Skeletal muscle cell (primary cell): Measurements from ENCODE around the gene TXLNB.
A peak's percentile ranks its signal among the peaks of the same experiment; 100 is the strongest.
"Not testable (repeated sequence)": the region's sequence is repeated elsewhere in the genome, so short reads cannot be mapped to it uniquely, and the experiment has no call there.

Experiments used
- DNase-seq: peaks from one replicate; pipeline ENCODE4 v3.0.0-alpha.2; 2010; ENCODE audit warnings: low read depth
- H3K4me3 ChIP-seq: 2 replicates; pipeline ENCODE4 v1.5.1; 2011; ENCODE audit warnings: low read depth, mild to moderate bottlenecking, control low read depth, low read length, moderate library complexity

Gene TXLNB

GRCh38 chr6:139313784-139314545, 22.2 kb upstream of the TXLNB start:
- no peak for DNase-seq
- no peak overlapping the region for H3K4me3 ChIP-seq

DNA sequence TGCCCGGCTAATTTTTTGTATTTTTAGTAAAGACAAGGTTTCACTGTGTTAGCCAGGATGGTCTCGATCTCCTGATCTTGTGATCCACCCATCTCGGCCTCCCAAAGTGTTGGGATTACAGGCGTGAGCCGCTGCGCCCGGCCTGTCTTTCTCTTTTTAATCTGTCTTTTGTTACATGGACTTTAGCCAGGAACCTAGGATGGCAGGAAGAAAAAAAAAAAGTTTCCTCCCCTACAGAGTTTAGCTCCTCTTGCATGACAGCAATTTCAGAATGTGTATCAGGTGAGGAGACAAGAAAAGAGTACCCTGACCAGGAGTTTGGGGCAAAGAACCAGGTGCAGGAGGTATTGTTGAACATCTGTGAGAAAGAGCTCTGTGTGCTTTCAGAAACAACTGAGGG, 21.4 kb upstream of the TXLNB start:
- DNase-seq = no peak

DNA sequence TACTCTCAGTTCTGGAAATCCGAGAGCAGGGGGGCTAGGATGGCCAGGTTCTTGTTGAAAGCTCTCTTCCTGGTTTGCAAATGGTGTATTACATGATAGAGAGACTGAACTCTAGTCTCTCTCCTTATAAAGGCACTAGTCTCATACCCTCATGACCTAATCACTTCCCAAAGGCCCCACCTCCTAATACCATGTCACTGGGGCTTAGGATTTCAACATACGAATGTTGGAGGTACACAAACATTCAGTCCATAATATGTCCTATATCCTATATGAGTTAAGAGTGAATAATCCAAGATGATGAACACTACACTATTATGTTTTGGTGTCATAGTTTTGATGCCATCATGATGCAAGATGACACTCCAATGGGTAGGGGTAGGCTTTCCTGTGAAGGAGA, 20.0 kb upstream of the TXLNB start:
- no peak overlapping the region for H3K4me3 ChIP-seq
- peak; percentile 74 for DNase-seq

More for the DNA sequence above, 21.4 kb upstream of the TXLNB start:
- H3K4me3 ChIP-seq = no peak overlapping the region

GRCh38 chr6:139308936-139309603, 17.3 kb upstream of the TXLNB start:
- DNase-seq = peak; percentile 70

DNA sequence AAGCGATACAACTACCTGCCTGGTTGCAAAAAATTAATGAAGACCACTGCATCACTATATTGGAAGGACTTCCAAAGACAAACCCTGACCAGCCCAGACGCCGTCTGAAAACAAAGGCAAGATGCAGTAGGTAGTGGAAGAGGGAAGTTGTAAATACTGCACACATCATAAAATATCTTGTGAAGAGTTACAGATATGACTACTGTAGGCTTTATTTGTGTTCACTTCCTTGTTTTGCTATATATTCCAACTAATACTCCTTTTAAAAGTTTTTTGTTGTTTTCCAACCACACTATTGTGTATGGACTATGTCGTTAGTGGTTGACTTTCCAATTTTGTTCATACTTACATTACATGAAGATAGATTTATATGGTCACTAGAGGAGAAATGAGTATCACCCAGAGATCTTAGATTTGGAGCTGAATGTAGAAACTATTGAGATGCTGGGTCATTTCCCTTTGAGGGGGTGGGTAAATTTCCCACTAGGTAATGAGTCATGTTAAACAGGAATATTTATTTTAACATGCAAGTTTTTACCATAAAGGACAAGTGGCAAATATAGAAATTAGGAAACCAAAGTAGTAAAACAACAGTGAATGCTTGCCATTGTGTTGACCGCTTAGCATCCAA, 16.6 kb upstream of the TXLNB start:
- DNase-seq = peak; percentile 22
- H3K4me3 ChIP-seq = no peak overlapping the region

More at GRCh38 chr6:139308936-139309603, 17.3 kb upstream of the TXLNB start:
- H3K4me3 ChIP-seq = no peak overlapping the region

GRCh38 chr6:139306291-139306981, 14.6 kb upstream of the TXLNB start:
- DNase-seq = no peak
- no peak overlapping the region for H3K4me3 ChIP-seq

DNA sequence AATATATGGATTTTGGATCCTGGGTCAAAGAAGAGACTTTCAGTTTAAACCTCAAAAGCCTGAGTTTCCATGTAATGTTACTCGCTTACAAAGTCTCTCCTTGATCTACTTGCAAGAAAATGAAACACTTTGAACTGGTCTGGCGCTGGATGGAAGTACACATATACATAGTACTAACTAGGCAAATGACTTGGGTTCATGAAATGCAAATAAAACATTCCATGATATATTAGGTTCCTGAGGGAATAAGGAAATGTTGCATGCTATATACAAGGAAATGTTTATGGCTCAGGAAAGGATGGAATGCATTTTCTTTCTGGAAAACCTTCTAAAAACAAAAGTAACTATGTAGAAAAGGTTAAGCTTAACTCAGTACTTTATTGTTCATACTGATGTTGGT, 11.4 kb upstream of the TXLNB start:
- no peak for DNase-seq
- no peak overlapping the region for H3K4me3 ChIP-seq

DNA sequence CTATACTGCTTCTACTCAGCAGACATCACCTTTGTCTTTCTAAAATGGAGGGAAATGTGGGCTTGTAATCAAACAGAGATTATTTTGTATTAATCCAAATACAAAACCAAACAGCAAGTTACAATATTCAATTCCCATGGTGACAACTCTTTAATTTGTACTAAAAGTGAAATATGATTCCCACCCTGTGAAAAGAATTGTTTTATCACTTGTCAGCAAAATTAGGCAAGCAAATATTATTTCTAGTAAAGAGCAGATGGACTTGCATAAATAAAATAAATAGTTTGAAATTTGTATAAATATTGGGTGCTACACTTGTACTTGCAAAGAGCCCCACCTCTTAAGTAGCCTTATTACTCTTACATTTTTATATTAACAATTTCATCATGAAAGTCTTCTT, 6.1 kb upstream of the TXLNB start:
- DNase-seq = no peak
- H3K4me3 ChIP-seq = no peak overlapping the region

DNA sequence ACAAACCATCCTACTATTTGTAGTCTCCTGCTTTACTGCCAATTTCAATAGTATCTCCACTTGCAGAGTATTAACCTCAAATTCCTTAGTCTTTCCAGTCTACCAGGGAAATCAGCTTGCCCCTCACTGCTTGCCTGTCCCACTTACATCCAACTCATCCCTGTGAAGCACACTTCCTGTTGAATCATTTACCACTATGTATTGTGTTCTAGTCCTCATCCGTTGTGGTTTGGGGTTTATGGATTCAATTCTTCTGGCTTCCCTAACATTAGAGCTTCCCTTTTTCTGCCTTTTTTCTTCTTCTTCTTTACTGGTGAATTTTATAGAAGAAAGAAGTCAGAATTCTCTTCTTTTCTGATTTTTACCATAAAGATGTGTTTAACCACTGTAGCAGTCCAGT, 5.1 kb upstream of the TXLNB start:
- DNase-seq = peak; percentile 66
- no peak overlapping the region for H3K4me3 ChIP-seq

DNA sequence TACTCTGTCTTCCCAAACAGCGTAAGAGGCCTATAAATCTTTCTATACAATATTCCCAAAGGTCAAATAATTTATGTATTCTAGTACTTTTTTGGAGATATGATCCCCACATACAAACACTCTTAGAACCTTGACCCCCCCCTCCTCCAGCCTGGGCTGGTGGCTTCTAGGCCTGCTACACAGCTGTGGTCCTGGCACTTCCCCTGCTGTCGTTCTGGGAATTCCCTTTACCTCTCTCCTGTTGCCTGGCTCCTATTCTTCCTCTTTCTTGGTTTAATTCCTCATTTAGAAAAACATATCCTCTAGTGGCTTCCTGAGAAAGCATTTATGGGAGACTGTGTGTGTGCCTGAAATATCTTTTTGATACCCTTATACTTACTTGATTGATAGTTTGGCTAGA, 4.1 kb upstream of the TXLNB start:
- no peak for DNase-seq
- no peak overlapping the region for H3K4me3 ChIP-seq

- no peak for DNase-seq
- no peak overlapping the region for H3K4me3 ChIP-seq
These were observed 2.3 kb upstream of the TXLNB start for GRCh38 chr6:139294090-139294489.

- H3K4me3 ChIP-seq = not testable (repeated sequence)
These were observed 1.4 kb upstream of the TXLNB start for GRCh38 chr6:139293230-139293629.

DNA sequence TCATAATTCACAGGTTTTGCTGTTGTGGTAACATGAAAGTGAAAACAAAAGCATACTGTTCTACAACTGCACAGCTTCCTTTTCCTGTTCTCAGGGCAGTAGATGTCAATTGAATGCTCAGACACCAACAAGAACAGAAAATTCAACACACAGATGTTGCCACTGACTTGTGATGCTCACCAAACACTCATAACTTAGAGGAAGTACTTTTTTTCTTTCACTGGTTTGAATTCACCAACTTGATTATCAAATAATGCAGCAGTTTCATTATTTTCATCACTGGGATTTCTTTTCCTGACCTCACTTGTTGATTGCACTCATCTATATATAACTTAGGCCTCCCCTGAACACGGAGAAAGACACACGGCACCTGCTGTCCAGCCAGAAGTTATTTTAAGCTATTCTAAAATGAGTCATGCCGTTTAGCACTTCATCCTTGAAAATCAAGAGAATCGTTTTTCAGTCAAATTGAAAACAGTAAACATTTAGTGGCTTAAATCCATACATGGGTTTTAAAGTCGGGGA, 949 bp downstream of the TXLNB start:
- peak; percentile 31 for DNase-seq

More at GRCh38 chr6:139293230-139293629, 1.4 kb upstream of the TXLNB start:
- not testable (repeated sequence) for DNase-seq

DNA sequence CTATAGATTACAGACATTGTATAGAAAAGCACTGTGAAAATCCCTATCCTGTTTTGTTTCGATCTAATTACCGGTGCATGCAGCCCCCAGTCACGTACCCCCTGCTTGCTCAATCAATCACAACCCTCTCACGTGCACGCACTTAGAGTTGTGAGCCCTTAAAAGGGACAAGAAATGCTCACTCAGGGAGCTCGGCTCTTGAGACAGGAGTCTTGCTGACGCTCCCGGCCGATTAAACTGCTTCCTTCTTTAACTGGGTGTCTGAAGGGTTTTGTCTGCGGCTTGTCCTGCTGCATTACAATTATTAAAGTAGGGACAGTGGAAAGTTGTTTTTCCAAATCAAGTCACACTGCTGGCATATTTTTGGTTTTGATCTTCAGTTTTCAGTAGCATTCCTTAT, 2.6 kb downstream of the TXLNB start:
- no peak overlapping the region for H3K4me3 ChIP-seq
- no peak for DNase-seq

More for the DNA sequence above, 949 bp downstream of the TXLNB start:
- H3K4me3 ChIP-seq = no peak overlapping the region

DNA sequence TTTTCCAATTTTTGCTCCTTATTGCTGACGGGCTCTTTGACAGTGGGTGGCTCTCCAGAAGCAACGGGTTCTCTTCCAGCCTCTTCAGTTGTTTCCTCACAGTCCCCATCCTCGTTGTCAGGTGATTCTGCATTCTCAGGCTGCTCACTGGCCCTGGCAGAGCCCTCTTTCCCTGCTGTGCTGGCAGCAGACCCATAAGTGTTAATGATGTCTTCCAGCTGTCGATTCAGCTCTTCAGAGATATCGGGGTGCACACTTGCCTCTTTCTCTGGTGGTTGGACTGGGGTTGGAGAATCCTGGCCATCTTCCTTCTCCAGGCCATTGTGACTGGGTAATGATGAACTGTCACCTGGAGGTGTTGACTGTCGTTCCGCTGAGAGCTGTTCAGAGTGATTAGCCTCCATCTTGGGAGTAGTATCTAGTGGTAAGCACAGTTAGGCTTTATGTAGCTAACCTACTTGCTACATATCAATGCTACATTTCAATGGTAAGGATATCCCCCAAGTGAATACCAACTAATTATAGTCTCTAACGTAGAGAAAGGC, 3.2 kb downstream of the TXLNB start:
- H3K4me3 ChIP-seq = no peak overlapping the region
- DNase-seq = no peak

GRCh38 chr6:139287868-139288267, 3.9 kb downstream of the TXLNB start:
- DNase-seq = no peak

DNA sequence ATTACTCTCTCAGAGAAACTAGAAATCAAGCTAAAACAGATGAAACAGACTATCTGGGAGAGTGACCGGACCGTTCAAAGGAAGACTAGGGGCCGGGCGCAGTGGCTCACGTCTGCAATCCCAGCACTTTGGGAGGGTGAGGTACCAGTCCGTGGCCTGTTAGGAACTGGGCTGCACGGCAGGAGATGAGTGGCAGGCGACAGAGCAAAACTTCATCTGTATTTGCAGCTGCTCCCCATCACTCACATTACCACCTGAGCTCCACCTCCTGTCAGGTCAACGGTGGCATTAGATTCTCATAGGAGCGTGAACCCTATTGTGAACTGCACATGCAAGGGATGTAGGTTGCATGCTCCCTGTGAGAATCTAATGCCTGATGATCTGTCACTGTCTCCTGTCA, 5.4 kb downstream of the TXLNB start:
- not testable (repeated sequence) for H3K4me3 ChIP-seq, DNase-seq

More at GRCh38 chr6:139287868-139288267, 3.9 kb downstream of the TXLNB start:
- H3K4me3 ChIP-seq = no peak overlapping the region

DNA sequence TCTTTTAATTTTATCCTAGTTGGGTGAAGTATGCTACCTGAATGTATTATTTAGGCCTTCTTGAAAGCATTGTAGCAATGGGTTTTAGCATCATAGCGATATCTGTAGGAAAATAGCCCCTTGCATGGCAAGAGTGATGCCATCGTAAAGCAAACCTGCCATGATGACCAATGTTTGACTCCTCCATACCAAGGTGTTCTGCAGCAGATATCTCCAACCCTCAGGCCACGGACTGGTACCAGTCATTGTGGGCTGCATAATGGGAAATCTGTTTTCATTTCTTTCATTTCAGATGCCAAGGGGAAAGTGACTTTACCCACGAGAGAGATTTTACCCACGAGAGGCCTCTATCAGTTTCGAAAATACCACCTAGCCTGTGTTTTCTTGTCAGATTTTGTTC, 6.2 kb downstream of the TXLNB start:
- DNase-seq = no peak
- no peak overlapping the region for H3K4me3 ChIP-seq

DNA sequence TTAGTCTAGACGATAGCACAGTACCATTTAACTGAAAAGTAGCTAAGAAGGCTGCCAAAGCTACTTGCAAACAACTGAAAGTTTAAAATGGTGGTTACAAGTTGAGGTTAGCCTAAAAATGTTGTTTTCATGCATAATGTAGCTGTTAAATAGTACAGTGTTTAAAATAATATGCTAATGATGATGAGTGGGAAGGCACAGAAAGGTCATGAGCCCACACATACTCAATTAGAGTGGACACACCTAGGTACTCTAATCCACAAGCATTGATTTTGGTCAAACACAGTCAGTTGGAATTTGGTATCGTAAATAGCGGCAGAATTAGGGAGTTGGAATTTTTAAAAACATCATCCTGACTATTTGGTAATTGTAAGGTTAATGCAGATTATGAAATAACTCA, 7.0 kb downstream of the TXLNB start:
- no peak overlapping the region for H3K4me3 ChIP-seq
- DNase-seq = no peak
